ENCODE measurements around the gene ACER1.

GRCh38 chr19:6319376-6319775 lies 14.0 kb downstream of the ACER1 start:
- TF ChIP-seq CTCF (IDR thresholded peaks at IDR 0.05) (no peak), POLR2A (IDR thresholded peaks at IDR 0.05) (no peak)

Data from lower leg skin (tissue), 3 donors.